Panc1 (cell line): ENCODE data around the gene RTCB. TPM values are rescaled to one million over a fixed set of nuclear protein-coding genes. Genes with fewer than 3 reads are reported as not detected.

Experiments used
- ATAC-seq: fragments of 200-7000 bp; cut with Tn5 transposase; 2 replicates; pipeline ENCODE4 v1.9.1; 2020; ENCODE audit warnings: mild to moderate bottlenecking, moderate library complexity
- BruUV-seq: library from RNA; stranded (reverse); fragments of 400-500 nt; replicated peaks from 2 replicates; lab custom pipeline; 2021; lab: Mats Ljungman, UMichigan
- CTCF ChIA-PET: fragments of 300-600 bp; sonication (Branson Sonifier 250); formaldehyde crosslinking; loops from one replicate; lab custom pipeline; 2022; ENCODE audit warnings: antibody characterized with exemption; lab: Charles Lee
- POLR2A ChIA-PET: fragments of 300-600 bp; sonication (Branson Sonifier 250); formaldehyde crosslinking; loops from one replicate; lab custom pipeline; 2022; ENCODE audit warnings: antibody characterized with exemption; lab: Charles Lee
- DNase-seq: peaks from one replicate; pipeline ENCODE4 v3.0.0-alpha.2; 2010; ENCODE audit warnings: low read depth, low spot score
- H3K27ac ChIP-seq: 2 replicates; pipeline ENCODE4 v1.5.1; 2011; ENCODE audit warnings: mild to moderate bottlenecking, low read length, inconsistent platforms
- H3K27me3 ChIP-seq: fragments of 200-500 bp; sonication (Bioruptor generic); 2 replicates; pipeline ENCODE4 v1.6.0; 2014; ENCODE audit warnings: low read length, inconsistent platforms; ENCODE audit not compliant: control insufficient read depth, insufficient read depth
- H3K36me3 ChIP-seq: fragments of 200-500 bp; sonication (Bioruptor generic); 2 replicates; pipeline ENCODE4 v1.5.1; 2014; ENCODE audit warnings: inconsistent platforms, mild to moderate bottlenecking, low read length, moderate library complexity; ENCODE audit not compliant: control insufficient read depth, insufficient read depth
- H3K4me1 ChIP-seq: 2 replicates; pipeline ENCODE4 v1.5.1; 2011; ENCODE audit warnings: inconsistent platforms, mild to moderate bottlenecking, low read length, moderate library complexity; ENCODE audit not compliant: control insufficient read depth, insufficient read depth
- H3K4me3 ChIP-seq, 2 experiments: 2 replicates each; pipeline ENCODE4 v1.5.1; 2011 to 2012; ENCODE audit warnings: low read depth in 2 of 2, low read length in 2 of 2, mild to moderate bottlenecking in 2 of 2, inconsistent platforms in 1 of 2, moderate library complexity in 1 of 2
- H3K9me3 ChIP-seq: fragments of 200-500 bp; sonication (Bioruptor generic); 2 replicates; pipeline ENCODE4 v1.5.1; 2014; ENCODE audit warnings: low read depth, mild to moderate bottlenecking, inconsistent platforms, low read length, moderate library complexity; ENCODE audit not compliant: control insufficient read depth, insufficient read depth
- CTCF ChIP-seq: fragments of 450-650 bp; IDR thresholded peaks from 2 replicates; pipeline ENCODE4 v1.5.1; 2017; ENCODE audit warnings: mild to moderate bottlenecking
- POLR2AphosphoS5 ChIP-seq: IDR thresholded peaks from 2 replicates; pipeline ENCODE4 v1.6.1; 2012; ENCODE audit warnings: mild to moderate bottlenecking, low read depth, low read length, moderate library complexity
- REST ChIP-seq, 2 experiments: IDR thresholded peaks; 2 replicates each; pipeline ENCODE4 v1.6.1; 2011 to 2012; ENCODE audit warnings: low read depth in 2 of 2, control low read depth in 1 of 2, low read length in 1 of 2, mild to moderate bottlenecking in 1 of 2, moderate library complexity in 1 of 2; ENCODE audit not compliant: insufficient read depth in 1 of 2
- SIN3A ChIP-seq: IDR thresholded peaks from 2 replicates; pipeline ENCODE4 v1.6.1; 2012; ENCODE audit warnings: low read depth, mild to moderate bottlenecking, low read length, moderate library complexity, borderline replicate concordance; ENCODE audit not compliant: insufficient read depth
- TCF7L2 ChIP-seq: IDR thresholded peaks from 2 replicates; pipeline ENCODE4 v1.6.1; 2011; ENCODE audit warnings: mild to moderate bottlenecking, low read depth, low read length, inconsistent platforms
- in situ Hi-C: cut with HindIII; loops from 2 replicates; pipeline ENCODE4 v1.10.0; 2016; ENCODE audit warnings: low sequenced_read_pairs, low pct_unique_long_range_greater_than_20kb
- intact Hi-C: fragments of 100-400 bp; cut with micrococcal nuclease; formaldehyde crosslinking; loops from one replicate; pipeline ENCODE4 v1.10.0; 2022; ENCODE audit not compliant: unreplicated experiment
- total RNA-seq: library from RNA; stranded (reverse); gene quantifications from one replicate; pipeline ENCODE4 v1.2.1, GENCODE V29; 2021; ENCODE audit not compliant: unreplicated experiment

RTCB gene
- total RNA-seq, 1 experiment from 2014 or later, result 55.9 TPM

- Histone ChIP-seq H3K36me3 (no peaks in the 10 kb centered on the region), H3K4me3 (no peak overlapping the region), H3K9me3 (no peaks in the 10 kb centered on the region), H3K4me1 (no peaks in the 10 kb centered on the region), H3K27ac (no peak overlapping the region), H3K27me3 (peaks cover 16% of the 10 kb centered on the region)
- TF ChIP-seq SIN3A (no peak), POLR2AphosphoS5 (no peak), REST (IDR thresholded peaks at IDR 0.05; ENCODE audit: insufficient read depth in 1 of 2, low read depth in 2 of 2, low read length in 1 of 2) (no peak), TCF7L2 (no peak), CTCF (no peak)
- DNase-seq (no peak), ATAC-seq (no peak)
- ChIA-PET CTCF (no interaction called here), POLR2A (no interaction called here)
- no TSS peak for BruUV-seq
- in situ Hi-C loops (no loop called here), intact Hi-C loops (no loop called here)
These were observed 5.9 kb upstream of the RTCB start for GRCh38 chr22:32417906-32418305.

- DNase-seq (no peak), ATAC-seq (no peak)
- Histone ChIP-seq H3K9me3 (no peaks in the 10 kb centered on the region), H3K36me3 (peaks cover 2% of the 10 kb centered on the region; the same call in 1 of the 2 replicates), H3K27ac (no peak overlapping the region), H3K27me3 (peaks cover 13% of the 10 kb centered on the region), H3K4me1 (no peaks in the 10 kb centered on the region), H3K4me3 (no peak overlapping the region)
- CTCF ChIA-PET, result no interaction called here
- TF ChIP-seq SIN3A (no peak), REST (IDR thresholded peaks at IDR 0.05; ENCODE audit: insufficient read depth in 1 of 2, low read depth in 2 of 2, low read length in 1 of 2) (no peak), CTCF (no peak), POLR2AphosphoS5 (no peak), TCF7L2 (no peak)
- no TSS peak for BruUV-seq
- POLR2A ChIA-PET, result no interaction called here
- intact Hi-C loops (no loop called here), in situ Hi-C loops (no loop called here)
These were observed 4.6 kb upstream of the RTCB start for GRCh38 chr22:32416556-32417085.
